ENCODE measurements around the gene HOGA1.

DNA sequence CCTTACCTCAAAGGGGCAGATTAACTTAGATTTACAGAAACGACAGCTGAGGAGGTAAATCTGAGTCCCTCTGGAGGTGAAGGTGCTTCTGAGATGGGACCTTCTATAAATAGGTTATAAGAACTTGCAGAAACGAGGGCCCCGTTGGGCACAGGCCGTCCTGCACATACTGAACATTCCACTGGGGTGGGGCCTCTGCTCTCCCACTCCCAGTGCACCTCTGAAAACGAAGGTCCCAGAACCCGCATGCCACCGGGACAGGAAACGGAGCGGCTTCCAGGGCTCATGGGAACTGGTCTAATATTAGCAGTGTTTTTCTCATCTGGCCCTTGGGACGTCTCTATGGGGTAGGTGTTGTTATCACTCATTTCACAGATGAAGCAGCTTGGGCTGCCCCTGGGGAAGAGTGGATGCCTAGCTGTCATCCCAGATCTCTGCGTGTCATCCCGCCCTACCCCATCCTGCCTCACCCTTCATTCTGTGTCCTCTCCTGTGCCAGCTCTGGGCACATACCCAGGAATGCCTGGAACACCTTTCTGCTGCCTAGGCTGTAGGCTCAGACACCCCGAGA lies 24.9 kb downstream of the HOGA1 start:
- TF ChIP-seq, protein P1, sequence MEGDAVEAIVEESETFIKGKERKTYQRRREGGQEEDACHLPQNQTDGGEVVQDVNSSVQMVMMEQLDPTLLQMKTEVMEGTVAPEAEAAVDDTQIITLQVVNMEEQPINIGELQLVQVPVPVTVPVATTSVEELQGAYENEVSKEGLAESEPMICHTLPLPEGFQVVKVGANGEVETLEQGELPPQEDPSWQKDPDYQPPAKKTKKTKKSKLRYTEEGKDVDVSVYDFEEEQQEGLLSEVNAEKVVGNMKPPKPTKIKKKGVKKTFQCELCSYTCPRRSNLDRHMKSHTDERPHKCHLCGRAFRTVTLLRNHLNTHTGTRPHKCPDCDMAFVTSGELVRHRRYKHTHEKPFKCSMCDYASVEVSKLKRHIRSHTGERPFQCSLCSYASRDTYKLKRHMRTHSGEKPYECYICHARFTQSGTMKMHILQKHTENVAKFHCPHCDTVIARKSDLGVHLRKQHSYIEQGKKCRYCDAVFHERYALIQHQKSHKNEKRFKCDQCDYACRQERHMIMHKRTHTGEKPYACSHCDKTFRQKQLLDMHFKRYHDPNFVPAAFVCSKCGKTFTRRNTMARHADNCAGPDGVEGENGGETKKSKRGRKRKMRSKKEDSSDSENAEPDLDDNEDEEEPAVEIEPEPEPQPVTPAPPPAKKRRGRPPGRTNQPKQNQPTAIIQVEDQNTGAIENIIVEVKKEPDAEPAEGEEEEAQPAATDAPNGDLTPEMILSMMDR (IDR thresholded peaks at IDR 0.05) = no peak
- no peak for TF ChIP-seq ZFX (IDR thresholded peaks at IDR 0.05; ENCODE audit: borderline replicate concordance)
